Transverse colon (tissue), 4 donors: ENCODE measurements around the gene FOXC2. TPM values are rescaled to one million over a fixed set of nuclear protein-coding genes. Genes with fewer than 3 reads are reported as not detected.

ENCODE experiments used
- DNase-seq: peaks from one replicate; pipeline ENCODE4 v3.0.0-alpha.2; 2019
- H3K27ac ChIP-seq, 4 donors: fragments of 200-600 bp; sonication (generic); 2 replicates each; pipeline ENCODE4 v1.5.1; 2016 to 2018; ENCODE audit warnings: inconsistent platforms in 4 of 4
- H3K27me3 ChIP-seq: fragments of 200-600 bp; sonication (generic); 2 replicates; pipeline ENCODE4 v1.5.1; 2017; ENCODE audit warnings: inconsistent platforms
- H3K36me3 ChIP-seq, 4 donors: fragments of 200-600 bp; sonication (generic); 2 replicates each; pipeline ENCODE4 v1.5.1; 2017 to 2019; ENCODE audit warnings: inconsistent platforms in 4 of 4
- H3K4me1 ChIP-seq, 4 donors: fragments of 200-600 bp; sonication (generic); 2 replicates each; pipeline ENCODE4 v1.5.1; 2017 to 2020; ENCODE audit warnings: inconsistent platforms in 4 of 4
- H3K4me3 ChIP-seq, 4 donors: fragments of 200-600 bp; sonication (generic); 1 replicate in 1 of 4; 2 replicates in 3 of 4; pipeline versions ENCODE4 v1.5.1 to v1.6.1; 2017 to 2019; ENCODE audit warnings: inconsistent platforms in 4 of 4
- H3K9me3 ChIP-seq, 2 donors: fragments of 200-600 bp; sonication (generic); 2 replicates each; pipeline ENCODE4 v1.5.1; 2017 to 2019; ENCODE audit warnings: inconsistent platforms in 2 of 2
- EP300 ChIP-seq: sonication (generic); formaldehyde crosslinking; IDR thresholded peaks from one replicate; pipeline ENCODE4 v1.6.1; 2017; ENCODE audit warnings: antibody characterized with exemption, low read depth
- POLR2A ChIP-seq: fragments of 450-650 bp; IDR thresholded peaks from one replicate; pipeline ENCODE4 v1.6.1; 2016; ENCODE audit warnings: antibody characterized with exemption, mild to moderate bottlenecking, moderate library complexity
- POLR2AphosphoS5 ChIP-seq, 3 donors: sonication (generic); formaldehyde crosslinking; IDR thresholded peaks; one replicate each; pipeline ENCODE4 v1.6.1; 2016; ENCODE audit warnings: antibody characterized with exemption in 3 of 3
- WGBS, 2 donors: methylation state at CpG; one replicate each; pipeline ENCODE4 v1.1.5; 2018; ENCODE audit warnings: low coverage in 1 of 2; 5-methylcytosine and 5-hydroxymethylcytosine counted together
- in situ Hi-C, 4 donors: fragments of 200-750 bp; cut with MboI; loops; one replicate each; pipeline versions ENCODE4 v1.15.0 to v1.15.1; 2017; ENCODE audit warnings: low sequenced_read_pairs in 3 of 4, low pct_ligation_motif_present in 1 of 4, low pct_unique_long_range_greater_than_20kb in 1 of 4
- intact Hi-C: fragments of 100-400 bp; cut with DNase I; formaldehyde crosslinking; loops from one replicate; pipeline ENCODE4 v1.15.1; 2023; ENCODE audit warnings: low total_unique reads
- total RNA-seq, 4 donors: library from RNA; depleted of rRNA; stranded (reverse); fragments of >200 nt; gene quantifications; one replicate each; pipeline ENCODE4 v1.1.0, GENCODE V29; 2016
- TF ChIP-seq, protein P1 (sequence below), 5 experiments: fragments of 200-600 bp in 3 of 5; fragments of 450-650 bp in 2 of 5; sonication (generic) in 3 of 5; IDR thresholded peaks; 1 replicate in 2 of 5; 2 replicates in 3 of 5; pipeline ENCODE4 v1.5.1; 2016 to 2017; ENCODE audit warnings: antibody characterized with exemption in 5 of 5, inconsistent platforms in 3 of 5, mild to moderate bottlenecking in 2 of 5, moderate library complexity in 1 of 5

The FOXC2 gene
- total RNA-seq, 4 donors from 2014 or later, result 0.27 TPM; not detected in 3

- Histone ChIP-seq H3K4me3 (no peak overlapping the region), H3K4me1 (no peaks in the 10 kb centered on the region), H3K36me3 (no peaks in the 10 kb centered on the region), H3K27ac (no peak overlapping the region), H3K27me3 (peaks cover 14% of the 10 kb centered on the region), H3K9me3 (no peaks in the 10 kb centered on the region)
- no peak for DNase-seq
- intact Hi-C loops (no loop called here), in situ Hi-C loops (no loop called here)
- TF ChIP-seq POLR2AphosphoS5 (IDR thresholded peaks at IDR 0.05), result no peak
- no peak for TF ChIP-seq POLR2A
- TF ChIP-seq, protein P1, sequence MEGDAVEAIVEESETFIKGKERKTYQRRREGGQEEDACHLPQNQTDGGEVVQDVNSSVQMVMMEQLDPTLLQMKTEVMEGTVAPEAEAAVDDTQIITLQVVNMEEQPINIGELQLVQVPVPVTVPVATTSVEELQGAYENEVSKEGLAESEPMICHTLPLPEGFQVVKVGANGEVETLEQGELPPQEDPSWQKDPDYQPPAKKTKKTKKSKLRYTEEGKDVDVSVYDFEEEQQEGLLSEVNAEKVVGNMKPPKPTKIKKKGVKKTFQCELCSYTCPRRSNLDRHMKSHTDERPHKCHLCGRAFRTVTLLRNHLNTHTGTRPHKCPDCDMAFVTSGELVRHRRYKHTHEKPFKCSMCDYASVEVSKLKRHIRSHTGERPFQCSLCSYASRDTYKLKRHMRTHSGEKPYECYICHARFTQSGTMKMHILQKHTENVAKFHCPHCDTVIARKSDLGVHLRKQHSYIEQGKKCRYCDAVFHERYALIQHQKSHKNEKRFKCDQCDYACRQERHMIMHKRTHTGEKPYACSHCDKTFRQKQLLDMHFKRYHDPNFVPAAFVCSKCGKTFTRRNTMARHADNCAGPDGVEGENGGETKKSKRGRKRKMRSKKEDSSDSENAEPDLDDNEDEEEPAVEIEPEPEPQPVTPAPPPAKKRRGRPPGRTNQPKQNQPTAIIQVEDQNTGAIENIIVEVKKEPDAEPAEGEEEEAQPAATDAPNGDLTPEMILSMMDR (IDR thresholded peaks at IDR 0.05), result no peak
- TF ChIP-seq EP300, result no peak
- WGBS, 2 donors, result 100% methylated on average over 1 to 3 of the region's 3 CpGs
Observed at GRCh38 chr16:86605950-86606349, 39.3 kb downstream of the FOXC2 start.

- H3K27me3 ChIP-seq, result no peaks in the 10 kb centered on the region
- intact Hi-C loops, result no loop called here
- H3K4me3 ChIP-seq, result no peak overlapping the region
- H3K9me3 ChIP-seq, result no peaks in the 10 kb centered on the region
- H3K36me3 ChIP-seq, result no peaks in the 10 kb centered on the region
- DNase-seq, result no peak
- H3K4me1 ChIP-seq, result no peaks in the 10 kb centered on the region
- TF ChIP-seq POLR2AphosphoS5 (IDR thresholded peaks at IDR 0.05), result no peak
- no peak for TF ChIP-seq EP300
- no peak for TF ChIP-seq POLR2A
- TF ChIP-seq, protein P1 (IDR thresholded peaks at IDR 0.05), result no peak
- 32% methylated on average over 2 of the region's 2 CpGs; no CpG with 5 or more reads in 1 of the 2 donors for WGBS, 2 donors
- in situ Hi-C loops, result no loop called here
- H3K27ac ChIP-seq, result no peak overlapping the region
Observed at GRCh38 chr16:86608301-86608747, 41.7 kb downstream of the FOXC2 start.

- no peak overlapping the region for H3K27ac ChIP-seq
- DNase-seq, result no peak
- H3K4me3 ChIP-seq, result no peak overlapping the region
- no peaks in the 10 kb centered on the region for H3K4me1 ChIP-seq
- TF ChIP-seq POLR2A, result no peak
- no peak for TF ChIP-seq POLR2AphosphoS5 (IDR thresholded peaks at IDR 0.05)
- no peak for TF ChIP-seq EP300
- TF ChIP-seq, protein P1 (IDR thresholded peaks at IDR 0.05), result no peak
- 65 to 80% methylated on average over 4 to 6 of the region's 6 CpGs for WGBS, 2 donors
- intact Hi-C loops (no loop called here), in situ Hi-C loops (no loop called here)
- no peaks in the 10 kb centered on the region for H3K27me3 ChIP-seq
- no peaks in the 10 kb centered on the region for H3K9me3 ChIP-seq
- no peaks in the 10 kb centered on the region for H3K36me3 ChIP-seq
Observed at GRCh38 chr16:86609115-86609514, 42.5 kb downstream of the FOXC2 start.

- no peak for DNase-seq
- no peaks in the 10 kb centered on the region for H3K27me3 ChIP-seq
- no peaks in the 10 kb centered on the region for H3K4me1 ChIP-seq
- 56 to 69% methylated on average over 3 to 10 of the region's 10 CpGs for WGBS, 2 donors
- intact Hi-C loops, result no loop called here
- H3K9me3 ChIP-seq, result no peaks in the 10 kb centered on the region
- H3K27ac ChIP-seq, result no peak overlapping the region
- in situ Hi-C loops, result no loop called here
- no peak for TF ChIP-seq POLR2AphosphoS5 (IDR thresholded peaks at IDR 0.05)
- TF ChIP-seq POLR2A, result no peak
- no peak for TF ChIP-seq EP300
- TF ChIP-seq, protein P1 (IDR thresholded peaks at IDR 0.05), result no peak
- no peak overlapping the region for H3K4me3 ChIP-seq
- no peaks in the 10 kb centered on the region for H3K36me3 ChIP-seq
Observed at GRCh38 chr16:86609661-86610060, 43.0 kb downstream of the FOXC2 start.
